ENCODE results near the gene STRAP. TPM values are rescaled to one million over a fixed set of nuclear protein-coding genes. Genes with fewer than 3 reads are reported as not detected.

STRAP gene
- total and polyA plus RNA-seq, 2 experiments from 2014 or later, result 229 to 403 TPM

- no peak for TF ChIP-seq ZNF462 (CRISPR knock-in tag; IDR thresholded peaks at IDR 0.05)
- no peak for TF ChIP-seq ZNF114 (CRISPR knock-in tag; IDR thresholded peaks at IDR 0.05)
- TF ChIP-seq NANOG (IDR thresholded peaks at IDR 0.05; ENCODE audit: borderline replicate concordance), result no peak
- TF ChIP-seq JUNB (IDR thresholded peaks at IDR 0.05; ENCODE audit: unreplicated experiment), result no peak
- no peak for TF ChIP-seq CREB1 (CRISPR knock-in tag; IDR thresholded peaks at IDR 0.05; ENCODE audit: low read depth)
- TF ChIP-seq CTCF (conservative IDR thresholded peaks at IDR 0.05; ENCODE audit: low read depth in 2 of 2), result no peak
These were observed 28.3 kb downstream of the STRAP start (continued) for GRCh38 chr12:15910468-15910863.
